NCI-H1694 treated with DMSO at 0.1 percent for 48 hours (cell line): ENCODE measurements around the gene CSF2RB.

Experiments used
- DNase-seq: peaks from one replicate; lab custom pipeline; 2025; lab: John Stamatoyannopoulos, UW

The CSF2RB gene

DNA sequence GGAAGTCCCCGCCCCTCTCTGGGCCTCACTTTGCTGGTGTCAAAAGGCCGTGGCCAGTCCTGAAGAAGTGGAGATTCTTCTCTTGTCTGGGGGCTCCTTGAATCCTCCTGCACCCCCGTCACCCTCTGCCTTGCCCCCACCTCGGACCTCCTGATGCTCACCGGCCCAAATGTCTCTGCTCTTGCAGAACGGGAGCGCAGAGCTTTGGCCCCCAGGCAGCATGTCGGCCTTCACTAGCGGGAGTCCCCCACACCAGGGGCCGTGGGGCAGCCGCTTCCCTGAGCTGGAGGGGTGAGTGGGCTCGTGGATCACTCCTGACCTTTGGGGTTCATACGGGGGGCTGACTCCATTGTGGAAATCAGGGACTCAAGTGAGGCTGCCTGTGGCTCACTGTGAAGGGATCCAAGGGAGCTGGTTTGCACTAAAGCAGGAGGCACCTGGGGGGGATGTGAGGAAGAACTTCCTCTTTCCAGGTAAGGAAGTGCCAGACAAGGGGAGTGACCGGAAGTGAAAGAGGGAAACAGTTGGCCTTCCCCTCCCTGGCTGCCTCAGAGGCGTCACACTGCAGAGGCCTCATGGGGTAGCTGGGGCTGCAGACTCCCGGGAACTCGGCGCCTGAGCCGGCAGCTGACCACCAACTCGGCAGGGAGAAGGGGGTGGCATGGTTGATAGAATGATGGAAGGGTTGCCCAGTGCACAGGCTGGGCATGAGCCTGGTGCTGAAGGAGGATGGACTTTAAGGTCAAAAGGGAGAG is 23.1 kb downstream of the CSF2RB start:
- no peak for DNase-seq

DNA sequence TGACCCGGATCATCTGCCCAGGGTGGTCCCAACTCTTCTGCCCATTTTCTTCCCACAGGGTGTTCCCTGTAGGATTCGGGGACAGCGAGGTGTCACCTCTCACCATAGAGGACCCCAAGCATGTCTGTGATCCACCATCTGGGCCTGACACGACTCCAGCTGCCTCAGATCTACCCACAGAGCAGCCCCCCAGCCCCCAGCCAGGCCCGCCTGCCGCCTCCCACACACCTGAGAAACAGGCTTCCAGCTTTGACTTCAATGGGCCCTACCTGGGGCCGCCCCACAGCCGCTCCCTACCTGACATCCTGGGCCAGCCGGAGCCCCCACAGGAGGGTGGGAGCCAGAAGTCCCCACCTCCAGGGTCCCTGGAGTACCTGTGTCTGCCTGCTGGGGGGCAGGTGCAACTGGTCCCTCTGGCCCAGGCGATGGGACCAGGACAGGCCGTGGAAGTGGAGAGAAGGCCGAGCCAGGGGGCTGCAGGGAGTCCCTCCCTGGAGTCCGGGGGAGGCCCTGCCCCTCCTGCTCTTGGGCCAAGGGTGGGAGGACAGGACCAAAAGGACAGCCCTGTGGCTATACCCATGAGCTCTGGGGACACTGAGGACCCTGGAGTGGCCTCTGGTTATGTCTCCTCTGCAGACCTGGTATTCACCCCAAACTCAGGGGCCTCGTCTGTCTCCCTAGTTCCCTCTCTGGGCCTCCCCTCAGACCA is 24.0 kb downstream of the CSF2RB start:
- DNase-seq, result no peak

DNA sequence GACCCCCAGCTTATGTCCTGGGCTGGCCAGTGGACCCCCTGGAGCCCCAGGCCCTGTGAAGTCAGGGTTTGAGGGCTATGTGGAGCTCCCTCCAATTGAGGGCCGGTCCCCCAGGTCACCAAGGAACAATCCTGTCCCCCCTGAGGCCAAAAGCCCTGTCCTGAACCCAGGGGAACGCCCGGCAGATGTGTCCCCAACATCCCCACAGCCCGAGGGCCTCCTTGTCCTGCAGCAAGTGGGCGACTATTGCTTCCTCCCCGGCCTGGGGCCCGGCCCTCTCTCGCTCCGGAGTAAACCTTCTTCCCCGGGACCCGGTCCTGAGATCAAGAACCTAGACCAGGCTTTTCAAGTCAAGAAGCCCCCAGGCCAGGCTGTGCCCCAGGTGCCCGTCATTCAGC is 24.6 kb downstream of the CSF2RB start:
- no peak for DNase-seq

DNA sequence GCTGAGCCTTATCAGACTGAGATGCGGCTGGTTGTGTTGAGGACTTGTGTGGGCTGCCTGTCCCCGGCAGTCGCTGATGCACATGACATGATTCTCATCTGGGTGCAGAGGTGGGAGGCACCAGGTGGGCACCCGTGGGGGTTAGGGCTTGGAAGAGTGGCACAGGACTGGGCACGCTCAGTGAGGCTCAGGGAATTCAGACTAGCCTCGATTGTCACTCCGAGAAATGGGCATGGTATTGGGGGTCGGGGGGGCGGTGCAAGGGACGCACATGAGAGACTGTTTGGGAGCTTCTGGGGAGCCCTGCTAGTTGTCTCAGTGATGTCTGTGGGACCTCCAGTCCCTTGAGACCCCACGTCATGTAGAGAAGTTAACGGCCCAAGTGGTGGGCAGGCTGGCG is 25.5 kb downstream of the CSF2RB start:
- no peak for DNase-seq

DNA sequence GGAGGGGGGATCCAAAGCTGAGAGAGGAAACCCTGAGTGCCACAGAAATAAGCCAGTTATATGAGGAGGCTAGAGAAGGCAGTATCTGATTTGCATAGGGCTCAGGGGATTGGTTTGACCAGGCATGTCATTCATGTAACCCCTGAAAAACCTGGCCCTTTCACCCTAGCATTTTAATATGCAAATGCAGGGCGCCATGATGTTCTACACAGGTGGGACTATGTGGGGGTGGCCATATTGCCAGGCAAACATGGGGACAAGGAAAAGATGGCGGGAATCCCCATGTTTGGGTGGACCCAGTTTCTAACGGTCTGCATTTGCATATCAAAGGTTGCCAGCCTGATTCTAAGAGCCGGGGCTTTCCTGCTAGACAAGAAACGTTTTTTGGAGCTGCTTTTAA is 27.2 kb downstream of the CSF2RB start:
- DNase-seq, result no peak

DNA sequence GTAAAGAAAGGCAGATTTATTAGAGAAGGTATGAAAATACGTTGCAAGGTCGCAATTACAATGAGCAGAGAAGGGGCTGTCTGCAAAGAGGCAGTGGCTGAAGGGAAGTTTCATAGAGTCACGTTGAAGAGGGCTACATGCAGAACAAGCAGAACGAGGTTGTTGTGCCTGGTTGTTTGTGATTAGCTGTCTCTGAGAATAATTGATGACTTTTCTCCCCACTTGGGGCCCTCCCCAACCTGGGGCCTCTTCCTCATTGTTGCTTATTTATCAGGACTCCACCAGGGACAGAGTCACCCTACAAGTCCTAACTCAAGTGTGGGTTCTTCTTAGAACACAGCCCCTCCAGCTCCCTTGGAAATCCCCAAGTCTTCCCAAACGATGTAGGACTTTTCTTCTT is 29.1 kb downstream of the CSF2RB start:
- DNase-seq, result no peak

DNA sequence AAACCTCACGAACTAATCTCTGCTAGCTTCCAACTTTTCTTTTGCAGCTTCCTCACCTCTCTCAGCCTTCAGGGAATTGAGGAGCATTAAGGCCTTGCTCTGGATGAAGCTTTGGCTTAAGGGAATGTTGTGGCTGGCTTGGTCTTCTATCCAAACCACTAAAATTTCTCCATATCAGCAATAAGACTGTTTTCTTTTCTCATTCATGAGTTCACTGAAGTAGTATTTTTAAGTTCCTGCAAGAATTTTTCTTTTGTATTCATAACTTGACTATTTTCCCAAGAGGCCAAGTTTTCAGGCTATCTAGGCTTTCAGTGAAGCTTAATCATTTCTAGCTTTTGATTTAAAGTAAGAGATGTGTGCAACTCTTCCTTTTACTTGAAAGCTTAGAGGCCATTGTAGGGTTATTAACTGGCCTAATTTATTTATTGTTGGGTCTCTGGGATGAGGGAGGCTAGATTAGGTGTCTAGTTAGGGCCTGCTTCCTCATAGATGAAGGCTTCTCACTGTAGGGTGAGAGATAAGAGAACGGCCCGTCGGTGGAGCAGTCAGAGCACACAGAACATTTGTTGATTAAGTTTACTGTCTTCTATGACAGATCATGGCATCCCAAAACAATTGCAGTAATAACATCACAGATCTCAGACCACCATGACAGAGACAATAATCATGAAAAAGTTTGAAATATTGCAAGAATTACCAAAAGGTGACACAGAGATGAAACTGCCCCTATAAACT is 33.2 kb downstream of the CSF2RB start:
- DNase-seq, result no peak

DNA sequence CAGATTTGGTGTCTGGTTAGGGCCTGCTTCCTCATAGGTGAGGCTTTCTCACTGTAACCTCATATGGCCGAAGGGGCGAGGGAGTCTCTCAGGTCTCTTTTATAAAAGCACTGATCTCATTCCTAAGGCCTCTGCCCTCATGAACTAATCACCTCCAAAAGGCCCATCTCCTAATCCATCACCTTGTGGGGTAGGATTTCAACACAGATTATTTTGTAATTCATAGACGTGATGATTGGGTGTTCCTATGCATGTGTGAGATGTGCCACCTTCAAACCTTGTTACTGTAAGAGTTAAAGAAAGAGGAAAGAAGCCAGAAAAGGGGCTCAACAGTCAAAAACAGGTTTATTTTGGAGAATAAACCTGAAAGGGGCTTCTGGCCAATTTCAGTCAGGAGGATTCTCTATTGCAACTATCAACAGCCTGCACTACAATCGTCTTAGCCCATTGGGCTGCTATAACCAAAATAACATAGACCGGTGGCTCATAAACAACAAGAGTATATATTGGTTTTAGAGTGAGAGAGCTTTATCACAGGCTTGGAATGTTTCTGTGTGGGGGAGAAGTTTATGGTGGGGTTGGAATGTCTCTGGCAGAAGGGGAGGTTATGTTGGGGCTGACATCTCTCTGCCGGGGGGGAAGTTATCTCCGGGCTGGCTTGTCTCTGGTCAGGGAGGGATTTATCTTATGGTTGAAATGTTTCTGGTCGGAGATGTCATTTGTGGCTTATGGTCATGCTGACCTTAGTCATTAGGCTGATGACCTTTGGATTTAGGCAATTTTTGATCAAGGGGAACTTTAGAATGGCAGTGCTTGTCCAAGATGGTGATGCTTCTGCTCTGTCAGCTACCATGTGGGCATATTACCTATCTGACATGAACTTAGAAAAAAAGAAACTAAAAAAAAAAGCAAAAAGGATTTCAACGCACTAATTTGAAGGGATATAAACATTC is 35.1 kb downstream of the CSF2RB start:
- DNase-seq, result no peak

DNA sequence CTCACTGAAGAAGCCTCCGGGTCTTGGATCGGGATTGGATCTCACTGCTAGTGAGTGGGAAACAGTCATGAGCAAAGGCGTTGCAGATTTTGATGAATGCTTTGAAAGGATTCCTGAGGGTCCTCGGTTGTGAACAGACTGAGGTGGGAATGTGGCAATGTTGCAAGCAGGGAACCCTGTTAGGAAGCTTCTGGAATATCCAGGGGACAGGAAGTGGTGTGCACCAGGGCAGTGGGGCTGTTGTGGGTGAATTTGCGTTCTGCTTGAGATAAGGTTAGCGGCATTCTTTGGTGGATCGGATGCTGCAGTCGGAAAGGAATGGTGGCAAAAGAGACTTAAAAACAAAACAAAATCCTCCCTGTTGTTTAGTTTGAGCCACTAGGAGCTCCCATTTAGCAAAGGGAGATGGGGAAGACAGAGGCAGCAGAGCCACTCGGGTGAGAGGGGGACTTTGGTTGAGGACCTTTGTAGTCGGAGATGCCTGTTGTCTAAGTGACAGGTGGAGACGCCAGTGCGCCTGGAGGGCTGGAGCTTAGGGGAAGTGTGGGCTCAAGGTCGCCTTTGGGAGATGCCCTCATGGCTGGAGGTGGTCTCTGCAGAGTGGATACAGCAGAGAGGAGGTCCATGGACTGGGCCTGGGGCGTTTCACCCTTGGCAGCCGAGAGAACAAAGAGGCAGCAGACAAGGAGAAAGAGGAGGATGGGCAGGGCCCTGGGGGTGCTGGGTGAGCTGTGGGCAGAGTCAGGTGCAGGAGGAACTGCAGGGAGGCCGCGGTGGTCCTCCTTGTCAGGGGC is 37.6 kb downstream of the CSF2RB start:
- no peak for DNase-seq

DNA sequence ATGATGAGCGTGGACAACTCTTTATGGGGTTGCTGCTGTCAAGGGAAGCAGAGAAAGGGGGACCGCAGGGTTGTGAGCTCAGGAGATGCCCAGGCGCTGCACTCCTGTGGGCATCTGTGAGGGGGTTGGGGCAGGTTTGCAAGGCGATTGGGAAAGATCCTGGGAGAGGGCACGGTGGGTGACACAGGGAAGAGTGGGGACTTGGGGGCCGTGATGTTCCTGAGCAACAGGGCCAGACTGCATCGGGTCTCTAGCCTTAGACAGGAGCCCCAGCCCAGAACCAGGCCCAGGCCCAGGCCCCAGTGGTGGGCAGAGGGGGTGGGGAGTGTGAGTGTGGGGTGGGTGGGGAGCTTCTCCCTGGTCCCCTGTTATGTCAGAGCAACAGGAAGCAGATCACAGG is 38.3 kb downstream of the CSF2RB start:
- no peak for DNase-seq

DNA sequence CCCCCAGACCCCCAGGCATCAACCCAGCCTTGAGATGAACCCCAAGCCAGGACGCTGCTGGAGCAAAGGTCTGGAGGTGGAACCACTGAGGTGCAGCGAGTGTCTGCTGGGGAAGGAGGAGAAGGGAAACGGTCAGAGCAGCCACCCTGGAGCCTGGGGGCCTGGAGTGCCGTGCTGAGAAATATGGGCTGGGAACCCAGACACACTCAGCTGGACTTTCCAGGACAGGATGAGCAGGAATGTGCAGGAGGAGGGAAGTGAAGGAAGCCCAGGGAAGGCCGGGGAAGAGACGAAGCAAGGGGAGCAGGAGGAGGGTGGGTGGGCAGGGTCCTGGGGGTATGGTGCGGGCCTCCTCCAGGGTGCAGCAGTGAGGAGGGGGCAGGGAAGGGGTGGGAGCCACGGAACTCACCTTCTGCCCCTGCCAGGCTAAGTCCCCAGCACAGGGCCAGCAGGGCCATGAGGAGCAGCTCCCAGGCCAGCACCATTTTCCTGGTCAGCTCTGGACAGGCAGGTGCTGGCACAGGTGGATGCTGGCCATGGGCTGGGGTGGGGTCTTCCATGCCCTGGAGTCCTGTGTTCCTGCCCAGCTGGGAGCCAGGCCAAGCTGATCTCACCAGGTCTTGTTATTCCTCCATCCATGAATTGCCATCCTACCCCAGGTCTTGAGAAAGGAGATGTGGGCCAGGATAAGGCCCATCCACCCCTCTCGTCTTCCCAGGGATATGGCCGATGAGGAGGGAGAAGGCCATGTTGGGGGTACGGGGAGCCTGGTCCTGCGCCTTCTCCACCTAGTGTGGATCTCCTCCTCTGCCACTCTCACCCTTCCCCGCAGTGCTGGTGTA is 40.0 kb downstream of the CSF2RB start:
- no peak for DNase-seq

DNA sequence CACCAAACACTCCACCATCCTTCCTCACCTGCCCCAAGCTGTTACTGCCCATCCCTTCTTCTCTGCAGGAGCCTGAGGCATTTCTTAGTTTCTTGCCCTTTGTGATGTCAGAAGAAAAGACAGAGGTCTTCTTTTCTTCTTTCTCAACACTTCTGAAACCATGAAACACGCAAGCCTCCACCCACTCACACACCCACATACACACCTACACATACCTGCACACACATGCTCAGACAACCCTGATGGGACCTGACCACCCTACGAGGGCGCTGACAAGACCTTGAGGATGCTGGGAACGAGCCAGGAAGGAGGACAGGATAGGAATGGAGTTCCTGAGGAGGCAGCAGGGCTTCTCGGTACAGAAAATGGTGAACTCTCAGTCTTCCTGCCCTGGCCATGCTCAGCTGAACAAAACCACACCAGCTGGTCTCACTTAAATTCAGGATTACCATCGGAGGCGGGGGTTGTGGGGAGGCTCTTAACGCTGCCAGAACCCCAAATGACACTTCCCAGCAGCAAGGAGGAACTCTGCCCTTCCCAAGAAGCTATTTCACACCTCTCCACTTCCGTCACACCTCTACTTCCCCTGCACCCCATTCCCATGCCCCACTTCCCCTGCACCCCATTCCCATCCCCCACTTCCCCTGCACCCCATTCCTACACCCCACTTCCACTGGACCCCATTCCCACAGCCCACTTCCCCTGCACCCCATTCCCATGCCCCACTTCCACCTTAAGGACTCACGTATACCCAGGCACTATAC is 41.0 kb downstream of the CSF2RB start:
- DNase-seq, result no peak

DNA sequence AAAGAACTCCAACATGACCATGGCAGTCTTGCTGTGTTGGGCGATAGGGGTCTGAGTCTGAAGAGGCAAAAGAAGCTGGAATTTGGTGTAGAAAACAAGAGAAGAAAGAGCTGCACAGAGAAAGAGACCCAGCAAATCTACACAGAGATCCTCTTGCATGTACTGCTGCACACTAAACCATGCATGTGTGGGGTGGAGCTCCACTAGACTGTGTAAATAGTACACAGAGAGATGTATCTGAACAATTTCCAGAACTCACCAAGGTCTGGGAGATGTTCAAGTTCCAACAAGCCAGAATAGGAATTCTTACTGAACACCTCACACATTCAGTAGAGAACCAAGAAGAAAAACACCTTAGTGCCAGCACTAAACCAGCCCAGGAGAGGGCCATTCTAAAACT is 42.3 kb downstream of the CSF2RB start:
- DNase-seq, result no peak

DNA sequence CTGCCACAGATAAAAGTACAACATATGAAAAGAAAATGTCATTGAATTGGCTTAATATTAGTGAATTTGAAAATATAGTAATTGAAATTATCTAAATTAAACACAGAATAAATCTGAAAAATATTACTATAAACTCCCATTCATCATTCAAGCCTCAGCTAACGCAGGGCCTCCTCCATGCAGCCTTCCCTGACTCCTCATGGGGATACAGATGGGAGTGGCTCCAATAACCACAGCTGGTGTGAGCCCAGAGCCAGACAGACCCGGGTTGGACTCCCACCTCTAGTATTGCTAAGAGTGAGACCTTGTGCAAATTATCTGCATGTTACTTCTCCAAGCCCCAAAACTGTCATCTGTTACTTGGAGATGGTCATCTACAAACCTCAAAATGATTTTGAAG is 44.9 kb downstream of the CSF2RB start:
- no peak for DNase-seq

DNA sequence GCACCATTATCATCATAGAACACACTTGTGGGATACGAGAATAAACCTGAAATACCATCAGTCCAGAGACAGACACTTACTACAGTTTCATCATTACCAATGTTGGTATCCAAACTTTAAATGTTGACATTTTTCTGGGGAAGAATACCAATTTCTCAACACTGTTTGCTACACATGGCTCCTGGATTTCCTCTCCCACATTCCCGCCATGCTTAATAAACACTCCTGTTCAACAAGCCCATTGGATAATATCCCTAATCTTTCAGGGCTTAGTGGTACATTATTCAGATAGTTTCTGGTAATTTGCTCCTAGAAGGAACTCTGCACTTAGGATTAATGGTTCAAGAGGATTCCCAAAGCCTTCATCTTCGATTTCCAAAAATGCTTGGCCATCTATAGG is 48.2 kb downstream of the CSF2RB start:
- DNase-seq, result no peak

DNA sequence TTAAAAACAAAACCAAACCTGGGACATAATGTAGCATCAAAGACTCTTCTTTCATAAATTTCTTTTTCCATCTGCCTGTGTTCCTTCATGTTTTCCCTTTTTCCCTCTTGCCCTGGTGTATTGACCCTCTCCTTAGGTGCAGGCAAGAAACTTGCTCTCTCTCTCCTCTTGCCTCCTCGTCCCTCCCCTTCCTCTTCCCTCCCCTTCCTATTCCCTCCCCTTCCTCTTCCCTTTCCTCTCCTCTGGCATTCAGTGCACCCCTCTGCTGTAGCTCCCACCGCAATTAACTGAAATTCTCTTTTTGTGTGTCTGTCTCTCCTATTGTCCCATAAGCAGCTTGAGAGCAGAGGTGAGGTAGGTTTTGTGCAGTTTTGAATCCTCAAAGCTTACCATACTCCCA is 49.9 kb downstream of the CSF2RB start:
- DNase-seq, result no peak

DNA sequence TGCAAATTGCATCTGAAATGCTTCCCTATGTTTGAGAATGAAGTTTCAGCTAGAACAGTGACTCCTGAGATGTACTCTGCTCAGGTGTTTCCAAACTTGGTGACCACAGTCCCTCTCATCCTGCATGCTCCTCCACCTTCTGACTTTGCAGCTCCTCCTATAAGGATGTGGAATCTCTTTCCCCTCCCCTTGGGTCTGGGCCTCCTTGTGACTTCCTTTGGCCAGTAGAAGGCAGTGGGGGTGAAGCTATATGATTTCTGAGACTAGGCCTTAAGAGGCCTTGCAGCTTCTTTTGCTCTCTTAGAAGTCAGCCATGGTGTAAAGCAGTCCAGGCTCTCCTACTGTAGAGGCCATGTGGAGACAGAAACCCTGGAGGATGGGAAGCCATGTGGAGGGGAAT is 50.7 kb downstream of the CSF2RB start:
- DNase-seq, result no peak

DNA sequence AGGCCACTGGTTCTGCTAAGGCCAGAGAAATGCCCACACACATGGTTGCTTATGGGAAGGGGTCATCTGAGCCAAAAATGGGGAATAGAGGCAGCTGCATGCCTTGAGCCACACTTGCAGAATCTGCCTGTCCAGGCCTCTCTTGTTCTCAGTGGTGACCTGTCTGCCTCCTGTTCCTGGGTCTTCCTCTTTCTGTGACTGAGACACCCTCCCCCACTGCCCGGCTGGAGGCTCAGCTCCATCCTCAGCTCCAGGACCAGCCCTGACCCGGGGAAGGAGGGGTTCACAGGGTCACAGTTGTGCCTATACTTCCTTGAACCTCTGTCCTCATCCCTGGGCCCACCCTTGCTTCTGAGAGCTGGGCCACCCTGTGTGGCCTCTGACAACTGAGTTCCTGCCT is 52.3 kb downstream of the CSF2RB start:
- no peak for DNase-seq

DNA sequence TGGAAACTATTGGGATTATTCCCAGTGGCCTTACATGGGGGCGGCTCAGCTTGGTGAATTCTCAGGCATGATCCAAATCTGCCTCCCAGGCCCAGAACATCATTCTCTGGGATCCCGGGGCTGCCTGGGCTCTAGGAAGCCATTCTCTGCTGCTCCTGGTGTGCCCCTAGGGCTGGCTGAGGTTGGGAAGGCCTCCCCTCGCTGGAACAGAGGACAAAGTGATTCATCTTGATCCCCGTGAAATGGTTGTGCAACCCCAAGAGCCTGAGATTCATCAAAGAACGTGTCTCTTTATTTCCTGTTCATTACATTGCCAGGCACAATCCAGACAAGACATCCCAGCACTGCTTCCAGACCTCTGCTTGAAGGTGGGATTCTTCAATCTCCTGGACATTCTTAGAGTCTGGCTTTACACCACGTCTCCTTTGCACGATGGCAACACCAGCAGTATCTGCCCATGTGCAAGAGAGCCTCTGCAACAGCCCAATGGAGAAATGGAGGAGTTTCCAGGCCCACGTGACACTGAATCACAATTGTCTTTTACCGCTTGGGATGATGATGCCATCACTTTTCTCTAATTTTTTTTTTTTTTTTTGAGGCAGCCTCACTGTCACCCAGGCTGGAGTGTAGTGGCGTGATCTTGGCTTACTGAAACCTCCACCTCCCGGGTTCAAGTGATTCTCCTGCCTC is 53.6 kb downstream of the CSF2RB start:
- DNase-seq, result no peak
